ENCODE data around the gene ZNF547. TPM values are rescaled to one million over a fixed set of nuclear protein-coding genes. Genes with fewer than 3 reads are reported as not detected.

Gene ZNF547
- total and polyA plus RNA-seq, 2 of the 8 experiments (the other 6 are each of a cell fraction or from before 2014, with no cell fraction given), result 1.1 to 2.1 TPM

- Histone ChIP-seq H4K20me1 (replicated peaks in 1 of 2; ENCODE audit: control insufficient read depth in 1 of 2, insufficient read depth in 2 of 2, low read length in 2 of 2) (no peaks in the 10 kb centered on the region), H3K79me1 (ENCODE audit: low read depth, low read length) (no peaks in the 10 kb centered on the region), H3K14ac (ENCODE audit: insufficient read length) (no peak overlapping the region), H2BK20ac (ENCODE audit: low read length) (no peak overlapping the region), H3K4me3 (ENCODE audit: extremely low read depth in 1 of 4, insufficient read depth in 2 of 4, low read depth in 3 of 4, low read length in 4 of 4) (no peak overlapping the region), H3K4ac (replicated peaks; ENCODE audit: insufficient read length, low read depth, low read length) (no peak overlapping the region), H3K4me2 (ENCODE audit: insufficient read depth in 1 of 2, low read depth in 2 of 2, low read length in 2 of 2) (no peak overlapping the region), H2AK5ac (ENCODE audit: low read depth, low read length) (no peak overlapping the region), H3K27ac (ENCODE audit: low read depth, low read length) (no peak overlapping the region), H3K23me2 (ENCODE audit: low read depth, low read length) (no peaks in the 10 kb centered on the region), H2AFZ (ENCODE audit: low read length) (no peak overlapping the region), H3K79me2 (ENCODE audit: control insufficient read depth in 1 of 2, insufficient read depth in 2 of 2, low read length in 2 of 2) (no peaks in the 10 kb centered on the region), H2BK12ac (ENCODE audit: low read depth, low read length) (no peak overlapping the region), H4K8ac (ENCODE audit: extremely low read depth, insufficient read depth, low read length) (no peak overlapping the region), H4K5ac (ENCODE audit: insufficient read length, low read depth, low read length) (no peak overlapping the region), H3K4me1 (replicated peaks in 1 of 4; ENCODE audit: control insufficient read depth in 3 of 4, insufficient read depth in 4 of 4, low read length in 3 of 4) (no peaks in the 10 kb centered on the region), H3K9ac (replicated peaks in 1 of 4; ENCODE audit: extremely low read depth in 1 of 4, low read depth in 3 of 4, low read length in 3 of 4) (no peak overlapping the region), H2BK15ac (ENCODE audit: low read length) (no peak overlapping the region), H3K9me3 (ENCODE audit: insufficient read depth in 2 of 2, low read depth in 1 of 2, low read length in 1 of 2) (peaks cover 15 to 18% of the 10 kb centered on the region in 2 experiments), H3K27me3 (replicated peaks in 1 of 4; ENCODE audit: control insufficient read depth in 3 of 4, extremely low read depth in 1 of 4, insufficient read depth in 3 of 4, low read length in 3 of 4) (no peaks in the 10 kb centered on the region), H2BK120ac (replicated peaks; ENCODE audit: low read depth, low read length) (no peak overlapping the region), H3K36me3 (ENCODE audit: control insufficient read depth in 2 of 4, insufficient read depth in 4 of 4, low read length in 3 of 4) (peaks cover 0 to 17% (median 0%) of the 10 kb centered on the region in 4 experiments; a peak in 3 of 8 replicates), H4K91ac (replicated peaks; ENCODE audit: insufficient read length, low read length) (no peak overlapping the region), H3K23ac (ENCODE audit: insufficient read length) (no peak overlapping the region), H3K18ac (ENCODE audit: extremely low read depth, low read length) (no peak overlapping the region), H2BK5ac (ENCODE audit: low read depth, low read length) (no peak overlapping the region), H3K56ac (replicated peaks; ENCODE audit: insufficient read length, low read depth, low read length) (no peak overlapping the region)
- DNase-seq (ENCODE audit: low read depth in 1 of 2, low spot score in 2 of 2) (no peak), FAIRE-seq (no peak)
- ChIA-PET POLR2A (ENCODE audit: partially characterized antibody) (interaction anchor here (0.8 to 1.6 kb wide), 2 partner anchors 9 to 81 kb away, joined by 3 to 4 read pairs; partner anchors contain the start of gene ZNF548), CTCF (ENCODE audit: partially characterized antibody) (no interaction called here)
- TF ChIP-seq BRCA1 (IDR thresholded peaks at IDR 0.05; ENCODE audit: low read depth, low read length) (no peak), TAF1 (IDR thresholded peaks at IDR 0.05; ENCODE audit: low read depth, low read length) (no peak), ASH2L (IDR thresholded peaks at IDR 0.05; ENCODE audit: low read length) (no peak), SP4 (IDR thresholded peaks at IDR 0.05; ENCODE audit: low read length) (no peak), USF2 (IDR thresholded peaks at IDR 0.05; ENCODE audit: low read length) (no peak), POLR2AphosphoS5 (IDR thresholded peaks at IDR 0.05; ENCODE audit: low read depth, low read length) (no peak)
These were observed 17.6 kb downstream of the ZNF547 start for GRCh38 chr19:57380923-57381322.

Measured in H1 (cell line).